GM18520 (cell line): ENCODE measurements around the gene TMEM232.
"Not testable (repeated sequence)": the region's sequence is repeated elsewhere in the genome, so short reads cannot be mapped to it uniquely, and the experiment has no call there.

ENCODE experiments used
- ATAC-seq: cut with Tn5 transposase; IDR thresholded peaks from one replicate; pipeline ENCODE4 v1.9.1; 2021; ENCODE audit not compliant: unreplicated experiment

TMEM232 gene

GRCh38 chr5:110716247-110717245, 9.9 kb downstream of the TMEM232 start:
- ATAC-seq = peak; percentile 97

DNA sequence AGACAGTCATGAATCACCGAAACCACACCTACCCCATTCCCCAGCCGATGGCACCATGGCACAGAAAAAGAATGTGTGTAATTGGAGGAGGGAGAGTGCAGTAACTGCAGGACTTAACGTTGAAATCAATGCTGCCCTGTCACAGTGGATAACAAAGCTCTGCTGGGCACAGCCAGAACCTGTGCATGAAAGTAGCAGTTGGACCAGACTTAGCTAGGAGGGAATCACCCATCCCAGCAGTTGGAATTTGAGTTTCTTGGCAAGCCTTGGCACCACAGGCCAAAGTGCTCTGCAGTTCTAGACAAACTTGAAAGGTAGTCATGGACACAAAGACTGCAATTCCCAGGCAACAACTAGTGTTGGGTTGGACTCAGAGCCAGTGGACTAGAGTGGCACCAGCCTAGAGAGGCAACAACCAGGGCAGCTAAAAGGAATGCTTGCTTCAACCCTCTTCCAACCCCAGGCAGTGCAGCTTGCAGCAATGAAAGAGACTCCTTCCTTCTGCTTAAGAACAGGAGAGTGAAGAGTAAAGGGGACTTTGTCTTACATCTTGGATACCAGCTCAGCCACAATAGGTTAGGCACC, 19.1 kb downstream of the TMEM232 start:
- no peak for ATAC-seq

- ATAC-seq = no peak
Measured at GRCh38 chr5:110705349-110705748, 21.1 kb downstream of the TMEM232 start.

DNA sequence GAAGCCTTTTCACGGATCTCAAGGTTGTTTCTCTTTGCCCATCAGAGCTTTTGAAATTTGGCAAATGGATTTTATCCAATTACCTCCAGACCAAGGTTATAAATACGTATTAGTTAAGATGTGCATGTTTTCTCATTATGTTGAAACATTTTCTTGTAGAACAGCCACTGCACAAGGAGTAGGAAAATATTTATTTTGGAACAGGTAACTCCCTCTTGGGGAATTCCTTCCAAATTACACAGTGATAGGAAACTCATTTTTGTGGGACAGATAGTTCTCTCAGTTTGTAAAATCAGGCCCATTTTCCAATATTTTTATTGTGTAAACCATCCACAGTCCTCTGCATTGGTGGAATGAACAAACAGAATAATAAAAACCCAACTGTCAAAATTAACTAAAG, 23.0 kb downstream of the TMEM232 start:
- ATAC-seq = no peak

DNA sequence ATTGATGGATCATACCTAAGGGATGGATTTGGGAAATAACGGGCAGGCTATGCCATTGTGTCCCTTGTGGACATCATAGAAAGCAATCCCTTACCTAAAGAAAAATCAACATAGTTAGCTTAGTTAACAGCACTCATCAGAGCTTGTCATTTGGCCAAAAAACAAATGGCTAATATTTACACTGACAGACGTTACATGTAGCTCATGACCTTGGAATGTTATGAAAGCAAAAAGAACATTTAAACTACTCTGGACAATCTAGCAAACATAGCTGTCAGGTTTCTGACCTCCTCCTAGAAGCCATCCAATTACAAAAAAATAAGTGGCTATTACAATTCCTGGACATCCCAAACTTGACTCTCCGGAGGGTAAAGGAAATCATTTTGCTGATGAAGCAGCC, 23.8 kb downstream of the TMEM232 start:
- no peak for ATAC-seq

- ATAC-seq = no peak
Measured at GRCh38 chr5:110702300-110702699, 24.2 kb downstream of the TMEM232 start.

GRCh38 chr5:110692669-110693068, 33.8 kb downstream of the TMEM232 start:
- ATAC-seq = not testable (repeated sequence)

GRCh38 chr5:110690587-110690986, 35.9 kb downstream of the TMEM232 start:
- ATAC-seq = not testable (repeated sequence)

GRCh38 chr5:110687485-110687884, 39.0 kb downstream of the TMEM232 start:
- ATAC-seq = no peak

DNA sequence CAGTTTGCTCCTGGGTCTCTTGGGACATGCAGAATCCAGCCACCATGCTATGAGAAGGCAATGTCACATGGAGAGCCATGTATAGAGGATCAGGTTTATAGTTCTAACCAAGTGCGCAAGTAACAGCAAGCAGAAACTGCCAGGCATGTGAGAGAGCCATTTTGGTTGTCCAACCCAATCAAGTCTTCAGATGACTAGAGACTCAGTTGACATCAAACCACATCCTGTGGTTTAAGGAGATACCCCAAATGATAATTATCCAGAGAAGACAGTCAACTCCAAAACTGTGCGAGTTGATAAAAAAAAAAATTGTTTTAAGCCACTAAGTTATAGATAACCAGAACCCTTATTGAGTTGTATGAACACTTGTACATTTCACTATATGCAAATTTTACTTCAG, 40.2 kb downstream of the TMEM232 start:
- ATAC-seq = no peak

- no peak for ATAC-seq
Measured at GRCh38 chr5:110681953-110682352, 44.5 kb downstream of the TMEM232 start.

- ATAC-seq = no peak
Measured at GRCh38 chr5:110681109-110681508, 45.4 kb downstream of the TMEM232 start.

- not testable (repeated sequence) for ATAC-seq
Measured at GRCh38 chr5:110676554-110676953, 49.9 kb downstream of the TMEM232 start.

DNA sequence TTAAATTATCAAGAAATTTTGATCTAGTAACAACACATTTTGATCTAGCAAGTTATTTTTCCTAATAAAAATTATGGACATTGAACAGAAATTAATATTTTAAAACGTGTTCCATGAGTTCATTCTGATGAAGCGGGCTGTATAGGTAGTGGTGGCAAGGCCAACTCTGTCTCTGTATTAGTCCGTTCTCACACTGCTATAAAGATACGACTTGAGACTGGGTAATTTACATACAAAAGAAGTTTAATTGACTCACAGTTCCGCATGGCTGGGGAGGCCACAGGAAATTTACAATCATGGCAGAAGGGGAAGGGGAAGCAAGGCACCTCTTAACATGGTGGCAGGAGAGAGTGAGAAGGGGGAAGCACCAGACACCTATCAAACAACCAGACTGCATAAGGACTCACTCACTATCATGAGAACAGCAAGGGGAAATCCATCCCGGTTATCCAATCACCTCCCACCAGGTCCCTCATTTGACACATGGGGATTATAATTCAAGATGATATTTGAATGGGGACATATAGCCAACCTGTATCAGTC, 61.2 kb downstream of the TMEM232 start:
- ATAC-seq = no peak

GRCh38 chr5:110663525-110663924, 62.9 kb downstream of the TMEM232 start:
- peak; percentile 66 for ATAC-seq

DNA sequence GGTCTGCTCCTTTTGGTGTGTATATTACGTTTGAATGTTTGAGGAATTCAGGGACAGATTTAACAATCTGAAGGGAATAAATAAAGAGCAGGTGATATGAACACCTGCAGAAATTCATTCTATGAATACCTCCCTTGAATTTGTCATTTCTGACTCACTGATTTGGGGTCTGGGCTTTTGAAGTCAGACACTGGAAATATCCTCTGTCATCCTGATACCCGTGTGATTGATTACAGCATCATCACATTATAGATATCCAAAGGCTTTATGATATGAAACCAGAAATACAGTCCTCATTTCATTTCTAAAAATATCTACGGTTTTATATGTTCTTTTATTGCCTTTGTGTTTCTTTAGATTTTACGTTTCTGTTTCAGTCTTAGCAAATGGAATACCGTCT, 68.5 kb downstream of the TMEM232 start:
- ATAC-seq = no peak

GRCh38 chr5:110653231-110653970, 73.1 kb downstream of the TMEM232 start:
- ATAC-seq = no peak

GRCh38 chr5:110651507-110651906, 75.0 kb downstream of the TMEM232 start:
- no peak for ATAC-seq

- no peak for ATAC-seq
Measured at GRCh38 chr5:110644357-110644756, 82.1 kb downstream of the TMEM232 start.

GRCh38 chr5:110638970-110639902, 87.2 kb downstream of the TMEM232 start:
- ATAC-seq = no peak
